NCI-H526 treated with DMSO at 0.1 percent for 48 hours (cell line): ENCODE data around the gene ZBED5.
A peak's percentile ranks its signal among the peaks of the same experiment; 100 is the strongest.
"Not testable (repeated sequence)": the region's sequence is repeated elsewhere in the genome, so short reads cannot be mapped to it uniquely, and the experiment has no call there.

ENCODE experiments used
- DNase-seq: peaks from one replicate; lab custom pipeline; 2025; lab: John Stamatoyannopoulos, UW

The ZBED5 gene

DNA sequence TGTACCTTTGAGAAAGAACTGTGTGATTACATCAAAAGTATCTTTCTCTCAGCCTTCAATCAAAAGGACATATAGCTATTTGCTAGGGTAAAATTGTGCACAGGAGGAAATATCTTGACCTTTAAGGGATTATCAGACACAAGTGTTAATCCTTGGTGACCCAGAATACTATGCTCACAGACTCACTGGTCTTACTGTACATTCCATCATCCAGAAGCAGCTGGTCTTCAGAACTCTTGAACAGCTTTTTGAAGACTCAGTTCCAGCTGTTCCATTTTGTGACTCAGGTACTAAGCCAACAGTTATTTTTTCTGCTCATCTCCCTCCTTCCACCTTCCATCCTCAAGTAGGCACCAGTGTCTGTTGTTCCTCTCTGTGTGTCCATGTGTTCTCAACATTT, 19.8 kb downstream of the ZBED5 start:
- no peak for DNase-seq

DNA sequence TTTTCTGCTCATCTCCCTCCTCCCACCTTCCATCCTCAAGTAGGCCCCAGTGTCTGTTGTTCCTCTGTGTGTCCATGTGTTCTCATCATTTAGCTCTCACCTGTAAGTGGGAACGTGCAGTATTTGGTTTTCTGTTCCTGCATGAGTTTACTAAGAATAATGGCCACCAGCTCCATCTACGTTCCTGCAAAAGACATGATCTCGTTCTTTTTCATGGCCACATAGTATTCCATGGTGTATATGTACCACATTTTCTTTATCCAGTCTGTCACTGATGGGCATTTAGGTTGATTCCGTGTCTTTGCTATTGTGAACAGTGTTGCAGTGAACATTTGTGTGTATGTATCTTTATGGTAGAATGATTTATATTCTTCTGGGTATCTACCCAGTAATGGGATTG, 21.0 kb downstream of the ZBED5 start:
- DNase-seq: not testable (repeated sequence)

- DNase-seq: no peak
These were observed 28.7 kb downstream of the ZBED5 start for GRCh38 chr11:10829139-10829538.

GRCh38 chr11:10828402-10828801, 29.5 kb downstream of the ZBED5 start:
- DNase-seq: no peak

GRCh38 chr11:10824888-10825287, 33.0 kb downstream of the ZBED5 start:
- DNase-seq: no peak

- no peak for DNase-seq
These were observed 34.7 kb downstream of the ZBED5 start for GRCh38 chr11:10823152-10823579.

DNA sequence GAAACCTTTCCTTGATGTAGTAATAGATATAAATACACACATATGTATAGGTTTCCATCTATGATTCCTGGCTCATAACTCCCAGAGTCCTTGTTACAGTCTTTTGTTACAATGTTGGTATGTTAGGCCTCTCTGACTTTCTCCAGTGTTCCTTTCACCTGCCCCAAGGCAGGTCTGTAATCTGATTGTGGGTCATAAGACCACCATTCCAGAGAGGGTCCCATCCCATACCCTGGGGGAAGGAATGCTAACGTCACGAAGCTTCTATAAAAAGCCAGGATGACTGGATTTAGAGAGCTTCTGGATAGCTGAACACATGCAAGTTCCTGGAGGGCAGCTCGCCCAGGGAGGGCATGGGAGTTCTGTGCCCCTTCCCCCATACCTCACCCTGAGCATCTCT, 35.4 kb downstream of the ZBED5 start:
- DNase-seq: not testable (repeated sequence)

- DNase-seq: no peak
These were observed 39.3 kb downstream of the ZBED5 start for GRCh38 chr11:10818594-10818993.

GRCh38 chr11:10813945-10814344, 43.9 kb downstream of the ZBED5 start:
- no peak for DNase-seq

- DNase-seq: peak; percentile 75
These were observed 48.3 kb downstream of the ZBED5 start for GRCh38 chr11:10809373-10810160.

- peak; percentile 99 for DNase-seq
These were observed 49.1 kb downstream of the ZBED5 start, which contains the start of gene EIF4G2 for GRCh38 chr11:10808553-10809372. EIF4G2 (minus strand) TSS chr11:10808926.

GRCh38 chr11:10808235-10808552, 49.7 kb downstream of the ZBED5 start:
- DNase-seq: no peak

DNA sequence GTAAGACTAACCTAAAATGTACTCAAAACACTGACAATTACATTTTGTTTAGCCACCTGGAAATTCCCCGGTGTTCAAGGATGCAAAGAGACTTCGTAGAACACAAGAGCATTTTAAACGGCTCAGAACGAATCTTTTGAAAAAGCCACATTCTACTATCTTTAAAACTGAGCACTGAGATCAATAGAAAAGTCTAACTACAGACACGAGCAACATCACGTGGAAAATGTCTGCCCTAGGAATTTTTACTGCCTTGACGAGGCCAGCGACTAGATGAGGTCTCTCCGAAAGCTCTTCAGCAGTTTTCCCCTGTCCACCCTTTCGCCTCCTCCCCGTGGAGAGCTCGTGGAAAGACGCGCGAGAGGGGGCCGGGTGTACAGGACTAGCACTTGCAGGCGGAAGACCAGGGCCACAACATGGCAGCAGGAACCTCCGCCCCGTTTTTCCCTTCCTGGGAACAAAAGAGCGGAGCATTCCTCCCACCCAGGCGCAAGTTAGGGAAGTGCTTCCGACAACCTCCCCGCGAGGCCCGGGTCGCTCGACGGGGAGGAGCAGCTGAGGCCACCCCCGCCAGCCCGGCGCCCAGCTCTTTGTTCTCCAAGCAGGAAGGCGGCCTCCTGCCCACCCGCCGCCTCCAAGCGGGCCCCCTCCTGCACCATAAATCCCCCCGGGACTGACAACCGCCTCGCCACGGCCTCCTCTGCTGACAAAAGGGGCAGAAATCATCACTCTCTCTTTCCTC, 50.2 kb downstream of the ZBED5 start:
- no peak for DNase-seq

GRCh38 chr11:10806206-10806605, 51.6 kb downstream of the ZBED5 start:
- no peak for DNase-seq

DNA sequence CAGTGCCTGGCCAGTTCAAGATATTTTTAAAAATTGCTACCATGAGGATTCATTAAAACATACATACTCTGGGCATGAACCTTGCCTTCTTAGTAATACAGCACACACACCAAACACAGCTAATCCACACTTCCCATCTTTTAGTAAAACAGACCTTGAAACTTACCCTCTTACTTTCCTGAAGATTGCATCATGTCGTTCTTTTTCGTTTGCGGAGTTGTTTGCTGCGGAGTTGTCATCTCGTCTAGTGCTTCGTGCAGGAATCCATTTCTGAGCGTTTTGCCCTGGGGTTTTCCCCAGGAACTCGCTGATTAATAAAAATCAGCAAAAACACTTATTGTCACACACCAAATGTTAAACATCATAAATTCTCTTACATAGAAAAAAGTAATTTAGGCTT, 52.1 kb downstream of the ZBED5 start:
- DNase-seq: no peak

DNA sequence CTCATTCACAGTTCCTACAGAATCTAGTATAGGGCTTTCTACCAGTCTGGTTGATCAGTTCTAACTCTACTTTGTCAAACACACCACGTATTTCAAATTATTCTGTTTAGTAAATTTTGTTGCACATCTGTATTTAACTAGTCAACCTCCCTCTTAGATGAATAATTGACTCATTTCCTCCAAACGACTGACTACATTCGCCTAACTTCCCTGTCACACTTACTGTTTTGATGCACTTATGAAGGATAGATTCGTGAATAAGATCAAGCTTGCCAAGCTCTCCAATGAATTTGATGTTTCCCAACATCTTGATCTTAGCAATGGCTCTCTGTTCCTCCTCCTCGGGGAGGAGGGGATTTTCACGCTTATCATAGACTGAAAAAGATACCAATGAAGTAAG, 54.2 kb downstream of the ZBED5 start:
- no peak for DNase-seq
